Activated T-cell treated with anti-CD3 and anti-CD28 coated beads, Interleukin-2, amount 50 U/mL, for 72 hours (primary cell): ENCODE data around the gene ZSWIM1. TPM values are rescaled to one million over a fixed set of nuclear protein-coding genes. Genes with fewer than 3 reads are reported as not detected.

Experiments used
- ATAC-seq, 2 donors: fragments of 150-1000 bp; cut with Tn5 transposase; replicated peaks in 1 of 2; 2 replicates each; pipeline ENCODE4 v1.10.0; 2021; ENCODE audit warnings: moderate library complexity in 2 of 2, mild to moderate bottlenecking in 1 of 2
- DNase-seq, 2 donors: peaks; one replicate each; pipeline ENCODE4 v3.0.0; 2021 to 2022; ENCODE audit warnings: mixed read lengths in 1 of 2
- H3K27ac Mint-ChIP-seq: one replicate; pipeline ENCODE4 v1.8.0; 2022; ENCODE audit warnings: mild to moderate bottlenecking, moderate library complexity, mixed read lengths
- H3K27me3 Mint-ChIP-seq: one replicate; pipeline ENCODE4 v1.8.0; 2022; ENCODE audit warnings: low read depth, mixed read lengths
- H3K36me3 Mint-ChIP-seq, 2 donors: one replicate each; pipeline ENCODE4 v1.8.0; 2022; ENCODE audit warnings: mixed read lengths in 2 of 2, mild to moderate bottlenecking in 1 of 2; ENCODE audit not compliant: insufficient read depth in 2 of 2
- H3K4me1 Mint-ChIP-seq: one replicate; pipeline ENCODE4 v1.8.0; 2022; ENCODE audit warnings: low read depth, mixed read lengths
- H3K4me3 Mint-ChIP-seq, 2 donors: one replicate each; pipeline ENCODE4 v1.8.0; 2022; ENCODE audit warnings: mild to moderate bottlenecking in 2 of 2, mixed read lengths in 2 of 2, moderate library complexity in 2 of 2
- H3K9me3 Mint-ChIP-seq, 2 donors: one replicate each; pipeline ENCODE4 v1.8.0; 2022; ENCODE audit warnings: mixed read lengths in 2 of 2
- total RNA-seq, 2 donors: library from RNA; stranded (reverse); gene quantifications; one replicate each; pipeline ENCODE4 v1.2.3, GENCODE V29; 2022

Gene ZSWIM1
- total RNA-seq, 2 donors from 2014 or later = 11.4 to 13.9 TPM

DNA sequence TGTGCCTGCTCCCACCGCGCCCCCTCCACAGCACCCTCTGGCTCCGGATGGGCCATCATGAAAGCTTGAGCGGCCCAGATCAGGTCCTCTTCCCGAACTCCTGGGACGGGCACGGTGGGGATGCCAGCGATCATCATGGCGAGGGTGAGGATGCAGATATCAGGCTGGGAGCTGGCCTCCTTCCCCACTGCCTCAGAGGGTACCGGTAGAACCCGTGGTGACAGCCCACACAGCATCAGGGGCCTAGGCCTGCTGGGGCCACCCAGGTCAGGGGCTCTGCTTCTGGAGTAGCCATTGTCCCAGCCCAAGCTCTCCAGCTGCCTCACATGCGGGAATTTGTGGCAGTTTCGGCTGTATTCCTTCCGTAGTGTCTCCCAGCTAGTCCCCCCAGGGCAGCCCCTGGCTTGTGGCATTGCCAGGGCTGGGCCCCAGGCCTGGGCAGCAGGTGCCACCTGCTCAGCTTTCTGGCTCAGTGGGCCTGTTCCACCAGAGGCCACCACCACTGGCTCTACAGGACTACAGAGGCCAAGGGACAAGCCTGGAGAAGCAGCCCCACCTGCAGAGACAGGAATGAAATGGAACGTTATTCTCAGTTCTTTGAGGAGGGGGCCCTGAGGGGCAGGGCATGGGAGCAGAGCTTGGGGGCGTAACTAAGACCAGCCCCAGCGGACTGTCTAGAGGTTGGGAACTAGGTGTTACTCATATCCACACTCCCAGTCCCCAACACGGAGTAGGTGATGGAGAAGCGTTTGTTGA is 5.7 kb downstream of the ZSWIM1 start:
- no peaks in the 10 kb centered on the region for H3K9me3 Mint-ChIP-seq
- DNase-seq (no peak), ATAC-seq (no peak)
- H3K4me1 Mint-ChIP-seq = peaks cover 49% of the 10 kb centered on the region
- peak overlapping the region in 1 of 2 donors; percentile 31 for H3K4me3 Mint-ChIP-seq
- no peak overlapping the region for H3K27ac Mint-ChIP-seq
- H3K27me3 Mint-ChIP-seq = no peaks in the 10 kb centered on the region
- H3K36me3 Mint-ChIP-seq = peaks cover 2 to 3% of the 10 kb centered on the region in 2 donors

DNA sequence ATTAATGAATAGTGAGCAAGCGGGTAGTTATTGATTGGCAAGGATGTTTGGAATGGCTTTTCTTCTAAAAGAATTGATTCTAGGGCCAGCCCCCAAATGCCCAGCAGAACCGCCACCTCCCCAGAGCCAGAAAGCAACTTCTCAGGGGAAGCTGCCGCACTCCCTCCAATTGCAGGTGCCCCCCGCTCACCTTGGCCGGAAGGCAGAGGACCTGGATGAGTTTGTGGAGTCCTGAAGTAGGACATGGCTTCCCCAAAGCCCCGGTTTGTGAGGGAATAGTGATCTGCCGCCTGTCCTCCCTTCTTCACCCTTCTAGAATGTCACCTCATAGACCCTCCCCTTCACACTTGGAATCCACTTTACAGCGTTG is 6.3 kb downstream of the ZSWIM1 start, which contains the start of gene SPATA25:
Gene SPATA25, minus strand, starts transcription at position 277 of the 370 bp plus-strand sequence. Its CDS starts 32 bp downstream, at position 245.
- H3K9me3 Mint-ChIP-seq = no peaks in the 10 kb centered on the region
- H3K4me3 Mint-ChIP-seq = peak within 1 kb of the TSS in 1 of 2 donors; percentile 31
- DNase-seq (no peak), ATAC-seq (no peak)
- H3K27ac Mint-ChIP-seq = no peak within 1 kb of the TSS
- no peaks in the 10 kb centered on the region for H3K27me3 Mint-ChIP-seq
- peaks cover 49% of the 10 kb centered on the region for H3K4me1 Mint-ChIP-seq
- peaks cover 2 to 3% of the 10 kb centered on the region in 2 donors for H3K36me3 Mint-ChIP-seq

DNA sequence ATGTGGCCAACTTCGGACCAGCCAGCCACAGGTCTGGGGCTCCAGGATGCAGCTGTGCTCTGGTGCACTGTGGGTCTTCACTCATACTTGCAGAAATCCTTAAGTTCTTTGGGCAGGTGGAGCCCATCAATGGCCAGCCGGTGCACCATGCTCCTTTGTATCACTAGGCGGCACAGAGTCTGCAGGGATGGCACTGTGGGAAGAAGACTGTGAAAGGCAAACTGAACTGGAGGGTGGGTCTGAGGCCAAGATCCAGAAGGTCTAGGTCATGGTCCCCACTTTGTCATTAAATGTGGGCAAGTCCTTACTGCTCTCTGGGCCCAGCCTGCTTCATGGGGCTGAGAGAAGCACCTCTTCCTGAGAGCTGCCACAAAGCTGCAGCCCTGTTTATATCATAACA is 7.7 kb downstream of the ZSWIM1 start:
- H3K4me1 Mint-ChIP-seq = peaks cover 42% of the 10 kb centered on the region
- no peak for ATAC-seq
- no peaks in the 10 kb centered on the region for H3K27me3 Mint-ChIP-seq
- H3K9me3 Mint-ChIP-seq = no peaks in the 10 kb centered on the region
- no peak for DNase-seq
- no peak overlapping the region for H3K4me3 Mint-ChIP-seq
- no peak overlapping the region for H3K27ac Mint-ChIP-seq
- peaks cover 0 to 3% of the 10 kb centered on the region in 2 donors for H3K36me3 Mint-ChIP-seq

DNA sequence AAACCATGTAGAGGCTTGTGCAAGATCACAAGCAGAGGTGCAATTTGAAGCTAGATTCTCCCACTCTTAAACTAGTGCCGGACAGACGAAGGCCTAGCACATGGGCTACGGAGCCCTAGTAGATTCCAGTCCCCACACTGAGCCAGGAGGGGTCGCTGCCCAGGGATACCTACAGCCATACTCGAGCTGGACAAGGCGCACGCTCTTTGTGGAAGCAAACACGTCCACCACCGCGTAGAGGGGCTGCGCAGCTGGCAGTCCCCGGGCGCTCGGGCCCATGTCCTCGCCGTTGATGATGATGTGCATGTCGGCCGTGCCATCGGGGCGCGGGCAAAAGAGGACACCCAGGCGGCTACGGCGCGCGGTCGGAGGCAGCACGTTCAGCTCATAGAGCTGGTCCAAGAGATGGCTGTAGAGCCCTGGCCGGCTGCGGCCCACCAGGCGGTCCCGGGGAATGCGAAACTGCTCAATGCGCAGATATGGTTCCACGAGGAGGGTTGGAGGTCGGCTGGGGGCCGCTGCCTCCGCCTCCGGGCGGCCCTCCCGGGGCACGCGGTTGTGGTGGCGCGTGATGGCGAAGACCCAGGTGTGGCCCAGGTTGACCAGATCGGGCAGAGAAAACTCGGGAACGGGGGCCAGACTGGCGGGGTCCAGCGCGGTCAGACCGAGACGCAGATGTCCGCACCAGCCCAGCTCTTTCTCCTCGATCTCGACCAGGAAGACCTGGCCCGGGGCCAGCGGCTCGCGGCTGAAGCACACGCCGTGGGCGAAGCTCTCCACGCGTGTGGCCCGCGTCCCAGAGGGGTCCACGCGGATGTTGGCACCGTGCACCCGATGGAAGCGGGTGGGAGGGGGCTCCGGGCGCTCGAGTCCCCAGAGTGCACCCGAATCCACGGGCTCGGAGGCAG is 9.3 kb downstream of the ZSWIM1 start:
- ATAC-seq (peak; percentile 53 to 63), DNase-seq (peak; percentile 66 to 67)
- Mint-ChIP-seq H3K9me3 (no peaks in the 10 kb centered on the region), H3K27ac (peak overlapping the region; percentile 82), H3K36me3 (peaks cover 0 to 2% of the 10 kb centered on the region in 2 donors), H3K27me3 (no peaks in the 10 kb centered on the region), H3K4me1 (peaks cover 29% of the 10 kb centered on the region), H3K4me3 (peak overlapping the region; percentile 94)

DNA sequence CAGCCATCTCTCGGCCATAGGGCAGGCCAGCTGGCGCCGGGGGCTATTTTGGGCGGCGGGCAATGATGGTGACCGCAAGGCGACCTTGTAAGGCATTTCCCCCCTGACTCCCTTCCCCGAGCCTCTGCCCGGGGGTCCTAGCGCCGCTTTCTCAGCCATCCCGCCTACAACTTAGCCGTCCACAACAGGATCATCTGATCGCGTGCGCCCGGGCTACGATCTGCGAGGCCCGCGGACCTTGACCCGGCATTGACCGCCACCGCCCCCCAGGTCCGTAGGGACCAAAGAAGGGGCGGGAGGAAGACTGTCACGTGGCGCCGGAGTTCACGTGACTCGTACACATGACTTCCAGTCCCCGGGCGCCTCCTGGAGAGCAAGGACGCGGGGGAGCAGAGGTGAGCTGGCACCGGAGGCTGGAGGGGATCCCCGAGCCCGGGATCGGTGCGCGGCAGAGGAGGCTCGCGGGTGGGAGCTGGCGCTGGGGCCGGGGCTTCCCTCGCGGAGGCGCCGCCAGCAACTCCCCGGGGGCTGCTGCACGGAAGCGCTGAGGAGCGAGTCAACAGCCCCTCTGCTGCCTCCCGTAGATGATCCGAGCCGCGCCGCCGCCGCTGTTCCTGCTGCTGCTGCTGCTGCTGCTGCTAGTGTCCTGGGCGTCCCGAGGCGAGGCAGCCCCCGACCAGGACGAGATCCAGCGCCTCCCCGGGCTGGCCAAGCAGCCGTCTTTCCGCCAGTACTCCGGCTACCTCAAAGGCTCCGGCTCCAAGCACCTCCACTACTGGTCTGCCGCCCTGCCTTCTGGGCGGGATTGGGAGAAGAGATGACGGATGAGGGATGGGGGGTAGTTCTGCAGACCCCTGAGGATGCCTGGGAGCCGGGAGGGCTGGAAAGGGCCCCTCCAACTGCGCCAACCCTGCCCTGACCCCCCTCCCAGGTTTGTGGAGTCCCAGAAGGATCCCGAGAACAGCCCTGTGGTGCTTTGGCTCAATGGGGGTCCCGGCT is 10.3 kb downstream of the ZSWIM1 start, which contains the start of the genes CTSA and NEURL2:
Gene CTSA, plus strand, starts transcription at position 351 of the 999 bp plus-strand sequence. Its CDS starts 234 bp downstream, at position 585.
Gene NEURL2, minus strand, starts transcription at position 224 of the 999 bp plus-strand sequence. Its CDS starts 217 bp downstream, at position 7.
- peak within 1 kb of the TSS; percentile 82 for H3K27ac Mint-ChIP-seq
- peaks cover 22% of the 10 kb centered on the region for H3K4me1 Mint-ChIP-seq
- H3K27me3 Mint-ChIP-seq = no peaks in the 10 kb centered on the region
- H3K9me3 Mint-ChIP-seq = no peaks in the 10 kb centered on the region
- H3K4me3 Mint-ChIP-seq = peak within 1 kb of the TSS; percentile 94
- ATAC-seq = peak; percentile 84
- DNase-seq = peak; percentile 87 to 92
- peaks cover 0 to 2% of the 10 kb centered on the region in 2 donors for H3K36me3 Mint-ChIP-seq

DNA sequence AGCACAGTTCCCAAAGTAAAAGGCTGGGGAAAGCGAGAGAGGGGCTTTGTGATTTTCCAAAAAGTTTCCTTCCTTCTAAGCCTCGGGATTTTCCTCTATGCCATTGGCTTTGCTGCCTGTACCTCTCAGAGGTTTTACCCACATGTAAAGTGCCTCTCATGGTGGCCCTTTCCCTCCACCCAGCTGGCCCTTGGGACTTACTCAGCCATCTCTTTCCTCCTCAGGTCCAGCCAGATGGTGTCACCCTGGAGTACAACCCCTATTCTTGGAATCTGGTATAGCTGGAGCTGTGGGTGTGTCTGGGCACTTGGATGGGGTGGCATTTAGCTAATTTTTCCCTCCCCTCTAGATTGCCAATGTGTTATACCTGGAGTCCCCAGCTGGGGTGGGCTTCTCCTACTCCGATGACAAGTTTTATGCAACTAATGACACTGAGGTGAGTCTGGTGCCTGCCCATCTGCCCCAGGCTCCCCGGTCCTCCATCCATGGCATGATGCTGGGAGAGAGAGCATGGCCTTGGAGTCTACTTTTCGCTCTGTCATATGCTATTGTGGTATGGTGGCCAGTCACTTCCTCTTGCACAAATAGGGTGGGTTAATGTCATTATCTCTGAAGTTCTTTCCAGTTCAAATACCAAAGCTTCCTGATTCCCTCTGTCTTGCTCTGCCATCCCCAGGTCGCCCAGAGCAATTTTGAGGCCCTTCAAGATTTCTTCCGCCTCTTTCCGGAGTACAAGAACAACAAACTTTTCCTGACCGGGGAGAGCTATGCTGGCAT is 11.2 kb downstream of the ZSWIM1 start:
- peak overlapping the region; percentile 94 for H3K4me3 Mint-ChIP-seq
- H3K9me3 Mint-ChIP-seq = no peaks in the 10 kb centered on the region
- DNase-seq (no peak), ATAC-seq (no peak)
- H3K27me3 Mint-ChIP-seq = no peaks in the 10 kb centered on the region
- H3K27ac Mint-ChIP-seq = peak overlapping the region; percentile 30
- peaks cover 22% of the 10 kb centered on the region for H3K4me1 Mint-ChIP-seq
- H3K36me3 Mint-ChIP-seq = peaks cover 0 to 2% of the 10 kb centered on the region in 2 donors

DNA sequence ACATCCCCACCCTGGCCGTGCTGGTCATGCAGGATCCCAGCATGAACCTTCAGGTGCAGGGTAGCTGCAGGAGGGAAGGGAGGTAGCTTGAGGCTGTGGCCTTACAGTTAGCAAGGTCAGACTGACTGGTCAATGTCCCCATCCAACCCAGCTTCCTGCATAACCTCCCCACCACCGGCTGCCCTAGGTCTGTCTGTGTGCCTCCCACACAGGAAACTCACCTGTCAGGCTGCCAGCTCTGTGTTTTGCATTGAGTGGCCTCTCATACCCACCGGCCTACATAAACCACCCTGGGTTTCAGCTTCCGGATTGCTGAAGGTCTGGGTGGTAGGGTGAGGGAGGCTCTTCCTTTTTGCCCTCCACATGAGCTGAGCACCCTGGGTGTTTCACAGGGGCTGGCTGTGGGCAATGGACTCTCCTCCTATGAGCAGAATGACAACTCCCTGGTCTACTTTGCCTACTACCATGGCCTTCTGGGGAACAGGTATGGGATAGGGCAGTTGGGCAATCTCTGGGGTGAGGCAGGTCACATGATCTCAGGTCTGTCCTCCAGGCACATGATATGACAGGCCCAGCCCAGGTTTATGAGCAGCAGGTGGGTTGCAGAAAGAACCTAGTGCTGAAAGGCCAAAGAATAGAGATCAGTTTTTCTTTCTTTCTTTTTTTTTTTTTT is 11.9 kb downstream of the ZSWIM1 start:
- peaks cover 0 to 2% of the 10 kb centered on the region in 2 donors for H3K36me3 Mint-ChIP-seq
- H3K27ac Mint-ChIP-seq = peak overlapping the region; percentile 30
- peak; percentile 37 to 54 for DNase-seq

DNA sequence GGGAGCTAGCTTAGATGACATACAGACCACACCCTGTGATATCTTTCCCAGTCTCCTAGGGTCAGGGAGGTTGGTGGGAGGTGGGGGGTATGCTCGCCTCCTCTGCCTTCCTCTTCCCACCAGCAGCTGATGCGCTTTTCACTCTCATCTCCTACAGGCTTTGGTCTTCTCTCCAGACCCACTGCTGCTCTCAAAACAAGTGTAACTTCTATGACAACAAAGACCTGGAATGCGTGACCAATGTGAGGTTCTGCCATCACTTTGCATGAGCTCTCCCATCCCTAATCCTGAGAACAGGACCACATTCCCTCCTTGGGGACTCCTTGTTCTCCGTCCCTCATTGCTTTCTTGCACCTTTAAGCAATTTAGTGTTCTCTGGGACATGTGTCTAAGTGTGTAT is 12.8 kb downstream of the ZSWIM1 start:
- H3K27me3 Mint-ChIP-seq = no peaks in the 10 kb centered on the region
- H3K36me3 Mint-ChIP-seq = peaks cover 0 to 2% of the 10 kb centered on the region in 2 donors
- DNase-seq (no peak), ATAC-seq (no peak)
- no peaks in the 10 kb centered on the region for H3K9me3 Mint-ChIP-seq
- H3K27ac Mint-ChIP-seq = no peak overlapping the region
- H3K4me1 Mint-ChIP-seq = peaks cover 22% of the 10 kb centered on the region
- H3K4me3 Mint-ChIP-seq = peak overlapping the region in 1 of 2 donors; percentile 13

More for the DNA sequence above, 11.9 kb downstream of the ZSWIM1 start:
- Mint-ChIP-seq H3K27me3 (no peaks in the 10 kb centered on the region), H3K9me3 (no peaks in the 10 kb centered on the region), H3K4me3 (peak overlapping the region; percentile 94), H3K4me1 (peaks cover 22% of the 10 kb centered on the region)
- peak; percentile 34 to 47 for ATAC-seq

DNA sequence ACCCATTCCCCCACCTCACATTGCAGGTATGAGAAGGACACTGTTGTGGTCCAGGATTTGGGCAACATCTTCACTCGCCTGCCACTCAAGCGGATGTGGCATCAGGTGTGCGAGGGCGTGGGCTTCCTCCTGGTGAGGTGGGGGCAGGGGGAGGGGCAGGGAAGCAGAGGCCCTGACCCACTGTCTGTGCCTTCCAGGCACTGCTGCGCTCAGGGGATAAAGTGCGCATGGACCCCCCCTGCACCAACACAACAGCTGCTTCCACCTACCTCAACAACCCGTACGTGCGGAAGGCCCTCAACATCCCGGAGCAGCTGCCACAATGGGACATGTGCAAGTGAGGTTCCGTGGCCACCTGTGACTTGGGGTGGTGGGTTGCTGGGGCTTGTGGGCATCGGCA is 13.8 kb downstream of the ZSWIM1 start:
- peaks cover 18% of the 10 kb centered on the region for H3K4me1 Mint-ChIP-seq
- no peak overlapping the region for H3K27ac Mint-ChIP-seq
- no peaks in the 10 kb centered on the region for H3K9me3 Mint-ChIP-seq
- no peaks in the 10 kb centered on the region for H3K27me3 Mint-ChIP-seq
- ATAC-seq (no peak), DNase-seq (no peak)
- H3K4me3 Mint-ChIP-seq = no peak overlapping the region
- peaks cover 0 to 2% of the 10 kb centered on the region in 2 donors for H3K36me3 Mint-ChIP-seq

DNA sequence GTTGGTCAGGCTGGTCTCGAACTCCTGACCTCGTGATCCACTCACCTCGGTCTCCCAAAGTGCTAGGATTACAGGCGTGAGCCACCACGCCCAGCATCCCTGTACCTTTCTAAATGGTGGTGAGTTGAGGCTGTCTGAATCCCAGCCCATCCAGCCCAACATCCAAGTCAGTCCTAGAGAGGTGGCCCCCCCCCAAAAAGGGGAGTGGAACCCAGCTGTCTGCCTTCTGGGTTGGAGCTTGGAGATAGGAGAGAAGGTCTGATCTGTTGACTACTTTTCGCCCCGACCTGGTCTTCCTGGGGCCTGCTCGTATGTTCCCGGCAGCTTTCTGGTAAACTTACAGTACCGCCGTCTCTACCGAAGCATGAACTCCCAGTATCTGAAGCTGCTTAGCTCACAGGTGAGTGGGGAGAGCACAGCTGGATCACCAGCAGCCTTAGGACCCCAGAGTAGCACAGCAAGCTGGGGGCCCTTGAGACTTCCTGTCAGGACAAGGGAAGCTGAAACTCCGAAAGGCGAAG is 15.7 kb downstream of the ZSWIM1 start:
- no peaks in the 10 kb centered on the region for H3K9me3 Mint-ChIP-seq
- H3K27ac Mint-ChIP-seq = no peak overlapping the region
- H3K4me1 Mint-ChIP-seq = peaks cover 12% of the 10 kb centered on the region
- peaks cover 0 to 2% of the 10 kb centered on the region in 2 donors for H3K36me3 Mint-ChIP-seq
- H3K27me3 Mint-ChIP-seq = no peaks in the 10 kb centered on the region
- no peak for ATAC-seq
- no peak overlapping the region for H3K4me3 Mint-ChIP-seq
- no peak for DNase-seq

DNA sequence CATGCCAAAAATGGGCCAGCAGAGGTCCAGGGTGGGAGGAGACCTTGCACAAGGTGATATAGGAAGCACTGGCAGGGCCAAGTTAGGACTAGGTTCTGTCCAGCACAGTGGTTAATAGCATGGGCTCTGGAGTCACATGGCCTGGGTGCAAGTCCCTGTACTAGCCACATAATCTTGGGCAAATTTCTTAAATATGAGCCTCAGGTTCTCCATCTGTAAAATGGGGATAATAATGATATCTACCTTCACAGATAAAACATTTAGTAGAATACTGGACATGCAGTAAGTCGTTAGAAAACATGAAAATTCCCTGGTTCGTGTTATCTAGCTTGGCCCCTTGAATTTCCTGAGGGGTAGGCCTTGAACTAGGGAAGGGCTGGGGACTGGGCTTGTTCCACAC is 16.3 kb downstream of the ZSWIM1 start:
- peaks cover 6% of the 10 kb centered on the region for H3K4me1 Mint-ChIP-seq
- ATAC-seq (no peak), DNase-seq (no peak)
- H3K36me3 Mint-ChIP-seq = peaks cover 0 to 2% of the 10 kb centered on the region in 2 donors
- no peaks in the 10 kb centered on the region for H3K9me3 Mint-ChIP-seq
- no peak overlapping the region for H3K27ac Mint-ChIP-seq
- H3K4me3 Mint-ChIP-seq = no peak overlapping the region
- no peaks in the 10 kb centered on the region for H3K27me3 Mint-ChIP-seq
